ENCODE measurements around the gene ORAI2. TPM values are rescaled to one million over a fixed set of nuclear protein-coding genes. Genes with fewer than 3 reads are reported as not detected.
"Not testable (repeated sequence)": the region's sequence is repeated elsewhere in the genome, so short reads cannot be mapped to it uniquely, and the experiment has no call there.

The ORAI2 gene
- total RNA-seq, 2 experiments from 2014 or later, result 58.1 to 73.7 TPM

DNA sequence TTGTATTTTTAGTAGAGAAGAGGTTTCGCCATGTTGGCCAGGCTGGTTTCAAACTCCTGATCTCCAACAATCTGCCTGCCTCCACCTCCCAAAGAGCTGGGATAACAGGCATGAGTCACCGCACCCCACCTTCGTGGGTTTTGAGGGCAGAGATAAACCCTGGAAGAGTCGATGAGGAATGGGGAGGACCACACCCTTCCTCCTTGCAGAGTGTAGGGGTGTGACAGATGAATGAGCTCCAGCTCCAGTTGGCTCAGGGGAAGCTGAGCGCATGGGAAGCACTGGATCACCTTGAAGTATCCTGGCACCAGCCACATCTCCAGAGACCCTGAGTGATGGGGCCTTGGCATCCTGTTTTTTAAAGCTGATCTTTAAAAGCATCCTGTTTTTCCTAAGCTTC lies 50.9 kb downstream of the ORAI2 start:
- H3K36me3 Mint-ChIP-seq; CTCF ChIA-PET; H3K9me3 Mint-ChIP-seq (ENCODE audit: low read depth); H3K27me3 Mint-ChIP-seq; H3K4me1 Mint-ChIP-seq; H3K27ac Mint-ChIP-seq; ATAC-seq; H3K4me3 Mint-ChIP-seq; DNase-seq: not testable (repeated sequence)

DNA sequence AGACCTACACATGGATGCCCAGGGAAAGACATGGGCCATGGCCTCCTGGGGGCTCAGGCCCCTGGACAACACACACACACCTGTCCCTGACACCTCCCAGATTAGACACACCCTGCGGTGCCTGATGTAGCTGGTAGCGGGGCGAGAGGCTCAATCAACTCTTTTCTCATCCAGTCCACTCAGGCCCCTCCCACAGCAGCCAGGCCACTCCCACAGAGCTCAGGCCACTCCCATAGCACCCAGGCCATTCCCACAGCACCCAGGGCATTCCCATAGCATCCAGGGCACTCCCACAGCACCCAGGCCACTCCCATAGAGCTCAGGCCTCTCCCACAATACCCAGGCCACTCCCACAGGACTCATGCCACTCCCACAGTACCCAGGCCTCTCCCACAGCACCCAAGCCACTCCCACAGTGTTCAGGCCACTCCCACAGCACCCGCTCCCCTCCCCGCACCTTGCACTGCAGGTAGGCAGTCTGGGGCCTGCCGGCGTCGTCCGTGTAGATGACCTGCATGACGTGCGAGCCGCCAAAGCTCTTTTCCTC lies 57.2 kb downstream of the ORAI2 start:
- peak; percentile 49 for ATAC-seq
- H3K27me3 Mint-ChIP-seq; H3K27ac Mint-ChIP-seq; H3K36me3 Mint-ChIP-seq; H3K9me3 Mint-ChIP-seq (ENCODE audit: low read depth); H3K4me3 Mint-ChIP-seq; CTCF ChIA-PET; H3K4me1 Mint-ChIP-seq: not testable (repeated sequence)
- peak; percentile 67 for DNase-seq

DNA sequence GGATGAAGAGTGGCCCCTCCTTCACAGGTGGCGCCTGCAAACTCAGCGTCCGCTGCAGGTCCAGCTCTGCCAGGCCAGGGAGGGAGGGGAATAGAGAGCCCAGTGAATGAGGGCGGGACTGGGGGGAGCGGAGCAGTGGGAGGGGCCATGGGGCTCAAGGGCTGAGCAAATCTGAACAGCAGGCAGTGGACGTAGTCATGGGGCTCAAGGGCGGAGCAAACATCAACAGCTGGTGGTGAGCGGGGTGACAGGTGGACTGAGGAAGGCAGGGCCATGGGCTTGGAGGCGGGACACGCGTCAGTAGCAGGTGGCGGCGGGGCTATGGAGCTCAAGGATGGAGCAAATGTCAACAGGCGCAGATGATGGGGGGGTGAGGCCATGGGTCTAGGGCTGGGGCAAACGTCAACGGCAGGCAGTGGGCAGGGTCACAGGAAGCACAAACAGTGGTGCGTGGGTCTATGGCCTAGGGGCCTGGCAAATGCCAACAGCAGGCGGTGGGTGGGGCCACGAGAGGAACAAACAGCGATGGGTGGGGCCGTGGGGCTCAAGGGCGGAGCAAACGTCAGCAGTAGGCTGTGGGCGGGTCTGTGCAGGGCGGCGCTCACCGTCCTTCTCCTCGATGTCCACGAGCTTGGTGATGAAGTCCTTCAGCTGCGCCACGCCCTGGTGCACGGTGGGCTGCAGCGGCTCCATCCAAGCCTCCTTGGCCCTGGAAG lies 60.0 kb downstream of the ORAI2 start:
- H3K27ac Mint-ChIP-seq; H3K36me3 Mint-ChIP-seq; DNase-seq; CTCF ChIA-PET; H3K4me3 Mint-ChIP-seq; H3K9me3 Mint-ChIP-seq (ENCODE audit: low read depth); H3K27me3 Mint-ChIP-seq; H3K4me1 Mint-ChIP-seq: not testable (repeated sequence)
- ATAC-seq, result peak; percentile 63

DNA sequence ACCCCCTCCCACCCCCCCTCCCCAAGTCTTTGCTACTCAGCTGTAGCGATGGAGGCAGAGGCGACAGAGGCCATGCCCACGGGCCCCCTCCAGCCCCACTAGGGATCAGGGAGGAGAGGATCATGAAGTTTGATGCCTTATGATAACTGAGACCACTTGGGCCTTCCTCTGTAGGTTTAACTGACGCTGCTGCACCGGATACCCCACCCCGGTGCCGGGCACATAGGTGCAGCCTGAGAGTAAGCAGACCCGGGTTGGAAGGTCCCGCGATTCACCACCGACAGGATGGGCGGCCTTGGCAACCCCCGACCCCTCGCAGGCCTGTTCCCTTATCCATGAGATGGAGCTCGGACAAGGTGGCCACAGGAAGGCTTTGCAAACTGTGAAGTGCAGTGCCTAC lies 60.7 kb downstream of the ORAI2 start:
- CTCF ChIA-PET; DNase-seq; H3K27me3 Mint-ChIP-seq; H3K4me1 Mint-ChIP-seq; H3K27ac Mint-ChIP-seq; H3K36me3 Mint-ChIP-seq; H3K4me3 Mint-ChIP-seq; H3K9me3 Mint-ChIP-seq (ENCODE audit: low read depth): not testable (repeated sequence)
- peak; percentile 5 for ATAC-seq

- DNase-seq; H3K9me3 Mint-ChIP-seq (ENCODE audit: low read depth); H3K4me1 Mint-ChIP-seq; H3K36me3 Mint-ChIP-seq; CTCF ChIA-PET; H3K27ac Mint-ChIP-seq; H3K4me3 Mint-ChIP-seq; H3K27me3 Mint-ChIP-seq: not testable (repeated sequence)
- peak; percentile 80 for ATAC-seq
Observed at GRCh38 chr7:102494473-102495149, 61.2 kb downstream of the ORAI2 start.

- H3K27me3 Mint-ChIP-seq; H3K36me3 Mint-ChIP-seq; H3K4me3 Mint-ChIP-seq; CTCF ChIA-PET; H3K4me1 Mint-ChIP-seq; H3K27ac Mint-ChIP-seq; DNase-seq; ATAC-seq; H3K9me3 Mint-ChIP-seq (ENCODE audit: low read depth): not testable (repeated sequence)
Observed at GRCh38 chr7:102496861-102497260, 63.5 kb downstream of the ORAI2 start.

GRCh38 chr7:102497308-102497707 lies 63.9 kb downstream of the ORAI2 start:
- H3K9me3 Mint-ChIP-seq (ENCODE audit: low read depth); H3K4me1 Mint-ChIP-seq; ATAC-seq; DNase-seq; H3K36me3 Mint-ChIP-seq; CTCF ChIA-PET; H3K4me3 Mint-ChIP-seq; H3K27me3 Mint-ChIP-seq; H3K27ac Mint-ChIP-seq: not testable (repeated sequence)

DNA sequence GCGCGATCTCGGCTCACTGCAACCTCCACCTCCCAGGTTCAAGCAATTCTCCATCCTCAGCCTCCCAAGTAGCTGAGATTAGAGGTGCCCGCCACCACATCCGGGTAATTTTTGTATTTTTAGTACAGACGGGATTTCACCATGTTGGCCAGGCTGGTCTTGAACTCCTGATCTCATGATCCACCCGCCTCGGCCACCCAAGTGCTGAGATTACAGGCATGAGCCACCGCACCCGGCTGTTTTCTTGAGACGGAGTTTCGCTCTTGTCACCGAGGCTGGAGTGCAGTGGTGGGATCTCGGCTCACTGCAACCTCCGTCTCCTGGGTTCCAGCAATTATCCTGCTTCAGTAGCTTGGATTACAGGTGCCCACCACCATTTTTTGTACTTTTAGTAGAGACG lies 64.9 kb downstream of the ORAI2 start:
- H3K4me3 Mint-ChIP-seq; H3K27ac Mint-ChIP-seq; CTCF ChIA-PET; H3K9me3 Mint-ChIP-seq (ENCODE audit: low read depth); DNase-seq; H3K36me3 Mint-ChIP-seq; ATAC-seq; H3K27me3 Mint-ChIP-seq; H3K4me1 Mint-ChIP-seq: not testable (repeated sequence)

- H3K27me3 Mint-ChIP-seq; H3K4me1 Mint-ChIP-seq; DNase-seq; H3K36me3 Mint-ChIP-seq; H3K27ac Mint-ChIP-seq; H3K4me3 Mint-ChIP-seq; ATAC-seq; CTCF ChIA-PET; H3K9me3 Mint-ChIP-seq (ENCODE audit: low read depth): not testable (repeated sequence)
Observed at GRCh38 chr7:102503141-102503540, 69.8 kb downstream of the ORAI2 start.

DNA sequence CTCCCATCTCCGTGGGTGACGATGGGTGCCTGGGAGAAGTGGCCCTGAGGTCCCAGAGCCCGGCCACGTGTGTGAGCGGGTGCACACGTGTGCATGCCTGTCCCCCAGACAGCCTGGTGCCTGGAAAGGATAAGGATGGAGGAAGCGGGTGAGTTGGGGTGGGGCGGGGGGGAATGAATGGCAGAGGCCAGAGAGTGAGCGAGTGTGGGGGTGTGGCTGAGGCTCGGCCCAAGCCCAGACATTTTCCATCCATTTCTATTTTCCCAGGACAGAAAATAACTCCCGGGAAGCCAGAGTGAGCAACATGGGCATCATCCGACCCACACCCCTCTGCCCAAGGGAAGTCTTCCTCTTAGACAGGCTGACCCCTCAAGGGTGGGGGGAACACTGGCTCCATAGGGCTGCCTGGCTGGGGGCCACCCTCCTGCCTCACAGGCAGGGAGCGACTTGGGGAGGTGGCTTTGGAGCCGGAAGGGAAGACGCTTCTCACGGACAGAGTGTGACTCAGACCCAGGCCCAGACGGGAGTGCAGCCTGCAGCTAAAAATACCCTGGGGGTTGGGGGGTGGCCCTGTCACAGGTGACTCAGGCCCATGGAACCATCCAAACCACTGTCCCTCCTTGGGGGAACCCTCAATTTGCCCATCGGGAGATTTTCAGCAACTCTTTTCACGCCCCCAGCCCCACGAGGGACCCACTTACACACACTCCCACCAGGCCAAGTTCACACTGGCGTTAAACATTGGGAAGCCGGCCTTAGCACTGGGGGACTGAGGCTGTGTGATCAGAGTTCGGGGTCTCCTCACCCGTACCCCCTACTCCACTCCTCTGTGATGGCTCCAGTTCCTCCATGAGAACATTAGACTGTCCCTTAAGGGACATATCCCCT lies 72.2 kb downstream of the ORAI2 start:
- H3K4me1 Mint-ChIP-seq; DNase-seq; H3K27me3 Mint-ChIP-seq; ATAC-seq; CTCF ChIA-PET; H3K4me3 Mint-ChIP-seq; H3K27ac Mint-ChIP-seq; H3K9me3 Mint-ChIP-seq (ENCODE audit: low read depth); H3K36me3 Mint-ChIP-seq: not testable (repeated sequence)

Small RNA genes lying within 50 kb of the gene (microRNA-seq; reads per million reads assigned to microRNA genes)
- gene MIR4467 (not detected), gene MIR5090 (11.5 reads per million, percentile 32 among the genes with 10 or more reads in this experiment), gene MIR548O (not detected)

Other genes starting within 250 kb of the ORAI2 start
- 1 to 10 TPM; 1.3 TPM for gene SH2B2, start 146.7 kb upstream of the ORAI2 start, total RNA-seq
- gene SPDYE6, start 77.1 kb upstream of the ORAI2 start, total RNA-seq, result not detected
- 10 to 100 TPM; 22.2 to 34.5 TPM for gene PRKRIP1, start 37.2 kb upstream of the ORAI2 start, total RNA-seq
- gene ALKBH4, start 31.3 kb downstream of the ORAI2 start, total RNA-seq, result 10 to 100 TPM; 11.2 to 14.6 TPM
- 10 to 100 TPM; 20.6 to 24.0 TPM for gene LRWD1, start 31.4 kb downstream of the ORAI2 start, total RNA-seq
- gene POLR2J, start 45.3 kb downstream of the ORAI2 start, total RNA-seq, result 10 to 100 TPM; 52.9 to 56.7 TPM
- 10 to 100 TPM; 14.8 to 16.7 TPM for gene RASA4B, start 84.2 kb downstream of the ORAI2 start, total RNA-seq
- 10 to 100 TPM; 11.0 to 11.6 TPM for gene UPK3BL2, start 110.1 kb downstream of the ORAI2 start, total RNA-seq
- under 1 TPM in 1 of 2 experiments, not detected in 1; 0.29 TPM for gene SPDYE2, start 117.7 kb downstream of the ORAI2 start, total RNA-seq
- gene POLR2J3, start 139.0 kb downstream of the ORAI2 start, total RNA-seq, result 10 to 100 TPM; 35.4 to 51.0 TPM
- gene RASA4, start 183.2 kb downstream of the ORAI2 start, total RNA-seq, result 10 to 100 TPM; 29.2 to 39.3 TPM
- gene UPK3BL1, start 209.2 kb downstream of the ORAI2 start, total RNA-seq, result 10 to 100 TPM; 20.8 to 30.7 TPM
- gene SPDYE2B, start 216.7 kb downstream of the ORAI2 start, total RNA-seq, result not detected
- 10 to 100 TPM; 15.4 to 15.7 TPM for gene POLR2J2, start 238.1 kb downstream of the ORAI2 start, total RNA-seq